NCI-H748 (cell line): ENCODE results near the gene STX8.
"Not testable (repeated sequence)": the region's sequence is repeated elsewhere in the genome, so short reads cannot be mapped to it uniquely, and the experiment has no call there.

Experiments used
- DNase-seq: peaks from one replicate; lab custom pipeline; 2025; ENCODE audit not compliant: unreplicated experiment; lab: John Stamatoyannopoulos, UW

Gene STX8

GRCh38 chr17:9270921-9271320 is 304.7 kb downstream of the STX8 start:
- DNase-seq = no peak

GRCh38 chr17:9269350-9270035 is 306.1 kb downstream of the STX8 start:
- DNase-seq = no peak

GRCh38 chr17:9268546-9268945 is 307.1 kb downstream of the STX8 start:
- no peak for DNase-seq

GRCh38 chr17:9266697-9267117 is 308.9 kb downstream of the STX8 start:
- no peak for DNase-seq

GRCh38 chr17:9266031-9266680 is 309.5 kb downstream of the STX8 start:
- no peak for DNase-seq

GRCh38 chr17:9261081-9262012 is 314.3 kb downstream of the STX8 start:
- DNase-seq = no peak

- no peak for DNase-seq
Observed at GRCh38 chr17:9259419-9259818, 316.2 kb downstream of the STX8 start.

GRCh38 chr17:9258115-9259015 is 317.3 kb downstream of the STX8 start:
- peak; percentile 40 for DNase-seq

GRCh38 chr17:9257630-9257965 is 318.0 kb downstream of the STX8 start:
- DNase-seq = not testable (repeated sequence)

- DNase-seq = peak; percentile 40
Observed at GRCh38 chr17:9256751-9257629, 318.6 kb downstream of the STX8 start.

GRCh38 chr17:9256361-9256750 is 319.3 kb downstream of the STX8 start:
- DNase-seq = no peak

GRCh38 chr17:9255833-9256232 is 319.8 kb downstream of the STX8 start:
- no peak for DNase-seq

GRCh38 chr17:9254841-9255240 is 320.8 kb downstream of the STX8 start:
- no peak for DNase-seq

GRCh38 chr17:9253308-9253707 is 322.3 kb downstream of the STX8 start:
- DNase-seq = no peak

- no peak for DNase-seq
Observed at GRCh38 chr17:9251273-9251672, 324.3 kb downstream of the STX8 start.

- no peak for DNase-seq
Observed at GRCh38 chr17:9249245-9249953, 326.2 kb downstream of the STX8 start.

GRCh38 chr17:9247401-9247938 is 328.1 kb downstream of the STX8 start:
- DNase-seq = no peak

GRCh38 chr17:9244066-9245052 is 331.3 kb downstream of the STX8 start:
- no peak for DNase-seq
